Spinal cord (tissue), 10 donors: ENCODE measurements around the gene CCL5. TPM values are rescaled to one million over a fixed set of nuclear protein-coding genes. Genes with fewer than 3 reads are reported as not detected.

Source experiments
- DNase-seq, 6 donors: peaks; one replicate each; pipeline versions ENCODE4 v3.0.0 to v3.0.0-alpha.2; 2013 to 2015; ENCODE audit warnings: low spot score in 6 of 6, low read depth in 4 of 6
- H3K27ac ChIP-seq: one replicate; pipeline ENCODE4 v1.5.1; 2013; ENCODE audit warnings: low read depth, low read length, control low read depth
- H3K27me3 ChIP-seq: one replicate; pipeline ENCODE4 v1.6.1; 2013; ENCODE audit warnings: low read length; ENCODE audit not compliant: control insufficient read depth, insufficient read depth
- H3K36me3 ChIP-seq: one replicate; pipeline ENCODE4 v1.6.1; 2013; ENCODE audit warnings: low read length; ENCODE audit not compliant: control insufficient read depth, insufficient read depth
- H3K4me1 ChIP-seq: one replicate; pipeline ENCODE4 v1.6.1; 2013; ENCODE audit warnings: low read length; ENCODE audit not compliant: control insufficient read depth, insufficient read depth
- H3K4me3 ChIP-seq: one replicate; pipeline ENCODE4 v1.5.1; 2013; ENCODE audit warnings: low read depth, low read length, control low read depth
- H3K9me3 ChIP-seq: one replicate; pipeline ENCODE4 v1.6.1; 2013; ENCODE audit warnings: low read length; ENCODE audit not compliant: control insufficient read depth, insufficient read depth
- WGBS: methylation state at CpG from one replicate; pipeline ENCODE4 v1.1.5; 2013; ENCODE audit warnings: missing lambda C conversion rate; ENCODE audit not compliant: insufficient coverage; 5-methylcytosine and 5-hydroxymethylcytosine counted together
- polyA plus RNA-seq, 2 donors: library from polyadenylated mRNA; unstranded; fragments of 120-200 nt; gene quantifications; one replicate each; pipeline ENCODE4 v1.2.1, GENCODE V29; 2013; ENCODE audit not compliant: insufficient read length in 2 of 2
- small RNA-seq: library from RNA; depleted of rRNA; stranded (forward); fragments of <200 nt; gene quantifications from one replicate; pipeline ENCODE3, GENCODE V24; 2014; ENCODE audit warnings: low replicate concordance
- total RNA-seq, 2 donors: library from RNA; depleted of rRNA in 1 of 2; stranded (reverse); fragments of 120-200 nt in 1 of 2; fragments of >200 nt in 1 of 2; gene quantifications; one replicate each; pipeline versions ENCODE4 v1.2.3 to v1.2.4, GENCODE V29; 2013 to 2014
- donor health status: healthy.

CCL5 gene
- total and polyA plus RNA-seq, 4 donors = 0.59 to 0.96 (median 0.71) TPM

GRCh38 chr17:35825206-35825605 lies 55.0 kb downstream of the CCL5 start:
- Histone ChIP-seq H3K4me1 (no peaks in the 10 kb centered on the region), H3K4me3 (no peak overlapping the region), H3K36me3 (peaks cover 41% of the 10 kb centered on the region), H3K27me3 (no peaks in the 10 kb centered on the region), H3K27ac (no peak overlapping the region), H3K9me3 (no peaks in the 10 kb centered on the region)
- no peak for DNase-seq
- no CpG with 5 or more reads among the region's 1 CpG for WGBS

Small RNAs within 50 kb of the gene (small RNA-seq; reads per million reads assigned to genes)
- gene RF00100 = 5,798 reads per million, percentile 100 among the genes with 10 or more reads in this experiment

Other genes with a start within 250 kb of the CCL5 start
- gene RASL10B, start 148.7 kb downstream of the CCL5 start, total RNA-seq = 10 to 100 TPM in 1 of 2 donors, 1 to 10 TPM in 1; 8.2 to 11.0 TPM
- gene RASL10B, start 148.7 kb downstream of the CCL5 start, polyA plus RNA-seq = 10 to 100 TPM; 45.4 to 49.2 TPM
- gene GAS2L2, start 127.1 kb downstream of the CCL5 start, total RNA-seq = 1 to 10 TPM in 1 of 2 donors, under 1 TPM in 1; 0.69 to 3.4 TPM
- 1 to 10 TPM; 3.0 to 3.6 TPM for gene GAS2L2, start 127.1 kb downstream of the CCL5 start, polyA plus RNA-seq
- not detected for gene C17orf50, start 119.5 kb downstream of the CCL5 start, total RNA-seq
- gene C17orf50, start 119.5 kb downstream of the CCL5 start, polyA plus RNA-seq = 1 to 10 TPM in 1 of 2 donors, under 1 TPM in 1; 0.68 to 1.6 TPM
- 10 to 100 TPM; 12.8 to 18.5 TPM for gene MMP28, start 84.7 kb downstream of the CCL5 start, total RNA-seq
- 10 to 100 TPM; 34.9 to 39.8 TPM for gene MMP28, start 84.7 kb downstream of the CCL5 start, polyA plus RNA-seq
- 10 to 100 TPM; 54.2 to 95.9 TPM for gene TAF15, start 70.9 kb downstream of the CCL5 start, total RNA-seq
- 100 to 1,000 TPM; 203 to 217 TPM for gene TAF15, start 70.9 kb downstream of the CCL5 start, polyA plus RNA-seq
- gene HEATR9, start 11.5 kb downstream of the CCL5 start, total RNA-seq = not detected
- gene HEATR9, start 11.5 kb downstream of the CCL5 start, polyA plus RNA-seq = under 1 TPM in 1 of 2 donors, not detected in 1; 0.44 TPM
- gene RDM1, start 50.4 kb upstream of the CCL5 start, total RNA-seq = 1 to 10 TPM; 1.4 TPM
- gene RDM1, start 50.4 kb upstream of the CCL5 start, polyA plus RNA-seq = 1 to 10 TPM; 2.4 to 2.5 TPM
- gene LYZL6, start 63.4 kb upstream of the CCL5 start, total RNA-seq = not detected
- not detected for gene LYZL6, start 63.4 kb upstream of the CCL5 start, polyA plus RNA-seq
- gene CCL16, start 101.1 kb upstream of the CCL5 start, total RNA-seq = under 1 TPM; 0.20 to 0.28 TPM
- under 1 TPM in 1 of 2 donors, not detected in 1; 0.30 TPM for gene CCL16, start 101.1 kb upstream of the CCL5 start, polyA plus RNA-seq
- 10 to 100 TPM in 1 of 2 donors, 1 to 10 TPM in 1; 1.7 to 42.0 TPM for gene CCL14, start 106.4 kb upstream of the CCL5 start, total RNA-seq
- 1 to 10 TPM; 4.1 to 8.9 TPM for gene CCL14, start 106.4 kb upstream of the CCL5 start, polyA plus RNA-seq
- gene CCL15, start 121.2 kb upstream of the CCL5 start, total RNA-seq = not detected
- gene CCL15, start 121.2 kb upstream of the CCL5 start, polyA plus RNA-seq = under 1 TPM in 1 of 2 donors, not detected in 1; 0.23 TPM
- gene CCL23, start 137.6 kb upstream of the CCL5 start, total RNA-seq = under 1 TPM in 1 of 2 donors, not detected in 1; 0.28 TPM
- gene CCL23, start 137.6 kb upstream of the CCL5 start, polyA plus RNA-seq = not detected
- not detected for gene CCL18, start 183.9 kb upstream of the CCL5 start, total RNA-seq
- gene CCL18, start 183.9 kb upstream of the CCL5 start, polyA plus RNA-seq = not detected
- gene CCL3, start 209.8 kb upstream of the CCL5 start, total RNA-seq = 10 to 100 TPM in 1 of 2 donors, 1 to 10 TPM in 1; 6.0 to 21.8 TPM
- gene CCL3, start 209.8 kb upstream of the CCL5 start, polyA plus RNA-seq = 10 to 100 TPM in 1 of 2 donors, 1 to 10 TPM in 1; 5.8 to 16.0 TPM
- gene CCL4, start 223.5 kb upstream of the CCL5 start, total RNA-seq = 10 to 100 TPM in 1 of 2 donors, 1 to 10 TPM in 1; 4.8 to 10.2 TPM
- 1 to 10 TPM; 2.7 to 8.4 TPM for gene CCL4, start 223.5 kb upstream of the CCL5 start, polyA plus RNA-seq